A673 (cell line): ENCODE data around the gene COPZ1. TPM values are rescaled to one million over a fixed set of nuclear protein-coding genes. Genes with fewer than 3 reads are reported as not detected.

Source experiments
- BruUV-seq: library from RNA; stranded (reverse); fragments of 400-500 nt; replicated peaks from 2 replicates; lab custom pipeline; 2021; lab: Mats Ljungman, UMichigan
- CTCF ChIA-PET: fragments of 300-600 bp; sonication (Branson Sonifier 250); formaldehyde crosslinking; loops from one replicate; lab custom pipeline; 2022; ENCODE audit warnings: antibody characterized with exemption; lab: Charles Lee
- POLR2A ChIA-PET: fragments of 300-600 bp; sonication (Branson Sonifier 250); formaldehyde crosslinking; loops from one replicate; lab custom pipeline; 2022; ENCODE audit warnings: antibody characterized with exemption; ENCODE audit not compliant: low non-redundant PET; lab: Charles Lee
- DNase-seq: peaks from one replicate; pipeline ENCODE4 v3.0.0-alpha.2; 2015; ENCODE audit warnings: low spot score
- H3K27ac ChIP-seq: fragments of 200-600 bp; sonication (generic); 2 replicates; pipeline ENCODE4 v1.5.1; 2016; ENCODE audit warnings: mixed run types, low read depth, mild to moderate bottlenecking, mixed read lengths, antibody characterized with exemption, low read length; ENCODE audit not compliant: poor library complexity, severe bottlenecking
- H3K27me3 ChIP-seq: fragments of 200-600 bp; sonication (generic); replicated peaks from 2 replicates; pipeline ENCODE4 v1.6.1; 2017; ENCODE audit warnings: mixed run types, low read depth, mild to moderate bottlenecking, mixed read lengths, antibody characterized with exemption, low read length; ENCODE audit not compliant: insufficient read depth, poor library complexity
- H3K36me3 ChIP-seq: fragments of 200-600 bp; sonication (generic); 2 replicates; pipeline ENCODE4 v1.6.1; 2016; ENCODE audit warnings: mixed run types, mild to moderate bottlenecking, mixed read lengths, antibody characterized with exemption, low read length; ENCODE audit not compliant: insufficient read depth, poor library complexity, severe bottlenecking
- H3K4me1 ChIP-seq: fragments of 200-600 bp; sonication (generic); 2 replicates; pipeline ENCODE4 v1.6.1; 2017; ENCODE audit warnings: mixed run types, mild to moderate bottlenecking, mixed read lengths, antibody characterized with exemption, low read length; ENCODE audit not compliant: insufficient read depth, poor library complexity, severe bottlenecking
- H3K4me3 ChIP-seq: fragments of 200-600 bp; sonication (generic); 2 replicates; pipeline ENCODE4 v1.5.1; 2016; ENCODE audit warnings: low read depth, mixed run types, mild to moderate bottlenecking, mixed read lengths, low read length; ENCODE audit not compliant: poor library complexity, severe bottlenecking
- H3K9me3 ChIP-seq: fragments of 200-600 bp; sonication (generic); 2 replicates; pipeline ENCODE4 v1.6.1; 2016; ENCODE audit warnings: mixed run types, low read depth, mild to moderate bottlenecking, mixed read lengths, antibody characterized with exemption, low read length; ENCODE audit not compliant: poor library complexity, severe bottlenecking
- CTCF ChIP-seq: fragments of 300-800, 200-600 bp; sonication (generic); conservative IDR thresholded peaks from 2 replicates; pipeline ENCODE4 v1.5.1; 2017; ENCODE audit warnings: low read depth, mild to moderate bottlenecking, antibody characterized with exemption, low read length, moderate library complexity, mixed read lengths
- EZH2 ChIP-seq: fragments of 200-600 bp; sonication (generic); IDR thresholded peaks from 2 replicates; pipeline ENCODE4 v1.6.1; 2017; ENCODE audit warnings: borderline replicate concordance, low read depth, mild to moderate bottlenecking, mixed read lengths, antibody characterized with exemption, low read length; ENCODE audit not compliant: poor library complexity, severe bottlenecking
- intact Hi-C: fragments of 100-400 bp; cut with micrococcal nuclease; formaldehyde crosslinking; loops from one replicate; pipeline ENCODE4 v1.10.0; 2022; ENCODE audit not compliant: unreplicated experiment
- total RNA-seq: library from RNA; stranded (reverse); gene quantifications from 2 replicates; pipeline ENCODE4 v1.2.3, GENCODE V29; 2021

Gene COPZ1
- total RNA-seq, 1 experiment from 2014 or later: 187 TPM

- CTCF ChIA-PET: no interaction called here
- BruUV-seq: no TSS peak
- no peak for DNase-seq
- no peak overlapping the region for H3K27ac ChIP-seq
- intact Hi-C loops: no loop called here
- no peak for TF ChIP-seq CTCF
- TF ChIP-seq EZH2: no peak
- H3K4me1 ChIP-seq: peaks cover 27% of the 10 kb centered on the region
- H3K27me3 ChIP-seq: no peaks in the 10 kb centered on the region
- H3K36me3 ChIP-seq: peaks cover 41% of the 10 kb centered on the region
- no peak overlapping the region for H3K4me3 ChIP-seq
- POLR2A ChIA-PET: no interaction called here
- no peaks in the 10 kb centered on the region for H3K9me3 ChIP-seq
These were observed 24.1 kb downstream of the COPZ1 start for GRCh38 chr12:54349036-54349435.

- CTCF ChIA-PET: no interaction called here
- POLR2A ChIA-PET: no interaction called here
- Histone ChIP-seq H3K9me3 (no peaks in the 10 kb centered on the region), H3K36me3 (peaks cover 40% of the 10 kb centered on the region), H3K4me3 (no peak overlapping the region), H3K27me3 (no peaks in the 10 kb centered on the region), H3K4me1 (peaks cover 27% of the 10 kb centered on the region), H3K27ac (no peak overlapping the region)
- BruUV-seq: no TSS peak
- intact Hi-C loops: no loop called here
- DNase-seq: no peak
- TF ChIP-seq EZH2: no peak
- TF ChIP-seq CTCF: no peak
These were observed 24.7 kb downstream of the COPZ1 start for GRCh38 chr12:54349679-54350078.

GRCh38 chr12:54350743-54351142 is 25.8 kb downstream of the COPZ1 start:
- POLR2A ChIA-PET: no interaction called here
- CTCF ChIA-PET: interaction anchor here (1.3 kb wide), 1 partner anchor 16 kb away, joined by 8 read pairs; no protein-coding TSS in a partner anchor
- Histone ChIP-seq H3K27ac (no peak overlapping the region), H3K4me1 (peaks cover 27% of the 10 kb centered on the region), H3K27me3 (no peaks in the 10 kb centered on the region), H3K36me3 (peaks cover 32% of the 10 kb centered on the region), H3K4me3 (no peak overlapping the region), H3K9me3 (no peaks in the 10 kb centered on the region)
- TF ChIP-seq EZH2: no peak
- no peak for TF ChIP-seq CTCF
- DNase-seq: no peak
- intact Hi-C loops: no loop called here
- BruUV-seq: no TSS peak
